BJ (cell line): ENCODE results near the gene GALK1. TPM values are rescaled to one million over a fixed set of nuclear protein-coding genes. Genes with fewer than 3 reads are reported as not detected.

Source experiments
- CTCF ChIA-PET: fragments of 350-600 bp; formaldehyde crosslinking; extraction: SDS; loops from one replicate; lab custom pipeline; 2021; ENCODE audit warnings: antibody characterized with exemption, inconsistent platforms; lab: Yijun Ruan, JAX
- POLR2A ChIA-PET: fragments of 300-600 bp; sonication (Branson Sonifier 250); formaldehyde crosslinking; extraction: SDS; loops from one replicate; lab custom pipeline; 2021; ENCODE audit warnings: antibody characterized with exemption; lab: Charles Lee
- DNase-seq: peaks from one replicate; pipeline ENCODE4 v3.0.0-alpha.2; 2011; ENCODE audit warnings: low read depth
- H3K27me3 ChIP-seq: 2 replicates; pipeline ENCODE4 v1.6.0; 2011; ENCODE audit warnings: low read length; ENCODE audit not compliant: control insufficient read depth, insufficient read depth
- H3K36me3 ChIP-seq: 2 replicates; pipeline ENCODE4 v1.5.1; 2011; ENCODE audit warnings: low read length; ENCODE audit not compliant: control insufficient read depth, insufficient read depth
- H3K4me3 ChIP-seq: 2 replicates; pipeline ENCODE4 v1.5.1; 2011; ENCODE audit warnings: low read depth, mild to moderate bottlenecking, control low read depth, low read length
- polyA plus RNA-seq: library from polyadenylated mRNA; depleted of rRNA; stranded (reverse); fragments of >200 nt; gene quantifications from 2 replicates; pipeline ENCODE4 v1.2.3, GENCODE V29; 2011
- TF ChIP-seq, protein P1 (sequence below): IDR thresholded peaks from 2 replicates; pipeline ENCODE4 v1.5.1; 2011; ENCODE audit warnings: low read depth, mild to moderate bottlenecking, control low read depth, inconsistent platforms, low read length, moderate library complexity; ENCODE audit not compliant: insufficient read depth

GALK1 gene
- polyA plus RNA-seq, 1 experiment: 35.8 TPM

GRCh38 chr17:75738218-75738802 is 26.7 kb downstream of the GALK1 start:
- POLR2A ChIA-PET: no interaction called here
- no peak for DNase-seq
- Histone ChIP-seq H3K36me3 (no peaks in the 10 kb centered on the region), H3K27me3 (no peaks in the 10 kb centered on the region), H3K4me3 (no peak overlapping the region)
- CTCF ChIA-PET: interaction anchor here (1.0 to 3.1 kb wide), 7 partner anchors 9 to 105 kb away, joined by 3 to 17 read pairs (median 10); partner anchors contain the start of gene SMIM5
- TF ChIP-seq, protein P1, sequence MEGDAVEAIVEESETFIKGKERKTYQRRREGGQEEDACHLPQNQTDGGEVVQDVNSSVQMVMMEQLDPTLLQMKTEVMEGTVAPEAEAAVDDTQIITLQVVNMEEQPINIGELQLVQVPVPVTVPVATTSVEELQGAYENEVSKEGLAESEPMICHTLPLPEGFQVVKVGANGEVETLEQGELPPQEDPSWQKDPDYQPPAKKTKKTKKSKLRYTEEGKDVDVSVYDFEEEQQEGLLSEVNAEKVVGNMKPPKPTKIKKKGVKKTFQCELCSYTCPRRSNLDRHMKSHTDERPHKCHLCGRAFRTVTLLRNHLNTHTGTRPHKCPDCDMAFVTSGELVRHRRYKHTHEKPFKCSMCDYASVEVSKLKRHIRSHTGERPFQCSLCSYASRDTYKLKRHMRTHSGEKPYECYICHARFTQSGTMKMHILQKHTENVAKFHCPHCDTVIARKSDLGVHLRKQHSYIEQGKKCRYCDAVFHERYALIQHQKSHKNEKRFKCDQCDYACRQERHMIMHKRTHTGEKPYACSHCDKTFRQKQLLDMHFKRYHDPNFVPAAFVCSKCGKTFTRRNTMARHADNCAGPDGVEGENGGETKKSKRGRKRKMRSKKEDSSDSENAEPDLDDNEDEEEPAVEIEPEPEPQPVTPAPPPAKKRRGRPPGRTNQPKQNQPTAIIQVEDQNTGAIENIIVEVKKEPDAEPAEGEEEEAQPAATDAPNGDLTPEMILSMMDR: no peak

DNA sequence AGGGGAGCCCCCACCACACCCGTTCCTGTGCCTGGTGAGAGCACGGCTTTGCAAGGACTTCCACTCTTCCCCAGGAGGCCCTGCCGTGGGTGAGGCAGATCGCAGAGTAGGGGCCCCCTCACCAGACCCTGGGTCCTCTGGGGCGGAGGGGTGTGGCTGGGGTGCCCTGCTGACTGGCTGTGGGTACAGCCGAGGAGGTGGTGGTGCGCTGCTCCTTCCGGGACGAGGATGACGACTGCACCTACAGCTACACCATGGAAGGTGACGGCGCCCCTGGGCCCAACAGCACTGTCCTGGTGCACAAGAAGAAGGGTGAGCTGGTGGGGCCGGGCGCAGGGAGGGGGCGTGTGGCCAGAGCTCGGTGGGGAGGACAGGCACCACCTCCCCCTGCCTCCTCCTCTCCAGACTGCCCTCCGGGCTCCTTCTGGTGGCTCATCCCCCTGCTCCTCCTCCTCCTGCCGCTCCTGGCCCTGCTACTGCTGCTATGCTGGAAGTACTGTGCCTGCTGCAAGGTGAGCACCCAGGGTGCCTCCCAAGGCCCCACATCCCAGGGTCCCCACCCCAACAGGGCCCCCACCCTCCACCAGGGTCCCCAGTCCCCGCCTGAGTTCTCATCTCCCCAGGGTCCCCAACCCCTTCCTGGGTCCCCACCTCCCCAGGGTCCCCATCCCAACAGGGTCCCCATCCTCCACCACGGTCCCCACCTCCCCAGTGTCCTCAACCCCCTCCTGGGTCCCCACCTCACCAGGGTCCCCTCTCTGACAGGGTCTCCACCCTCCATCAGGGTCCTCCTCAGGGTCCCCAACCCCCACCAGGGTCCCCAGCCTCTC is 27.6 kb downstream of the GALK1 start:
- no peak overlapping the region for H3K4me3 ChIP-seq
- TF ChIP-seq, protein P1: no peak
- CTCF ChIA-PET: interaction anchor here (0.6 to 3.1 kb wide), 6 partner anchors 10 to 104 kb away, joined by 3 to 17 read pairs (median 6); partner anchors contain the start of gene SMIM5
- no peaks in the 10 kb centered on the region for H3K36me3 ChIP-seq
- POLR2A ChIA-PET: no interaction called here
- DNase-seq: no peak
- no peaks in the 10 kb centered on the region for H3K27me3 ChIP-seq

DNA sequence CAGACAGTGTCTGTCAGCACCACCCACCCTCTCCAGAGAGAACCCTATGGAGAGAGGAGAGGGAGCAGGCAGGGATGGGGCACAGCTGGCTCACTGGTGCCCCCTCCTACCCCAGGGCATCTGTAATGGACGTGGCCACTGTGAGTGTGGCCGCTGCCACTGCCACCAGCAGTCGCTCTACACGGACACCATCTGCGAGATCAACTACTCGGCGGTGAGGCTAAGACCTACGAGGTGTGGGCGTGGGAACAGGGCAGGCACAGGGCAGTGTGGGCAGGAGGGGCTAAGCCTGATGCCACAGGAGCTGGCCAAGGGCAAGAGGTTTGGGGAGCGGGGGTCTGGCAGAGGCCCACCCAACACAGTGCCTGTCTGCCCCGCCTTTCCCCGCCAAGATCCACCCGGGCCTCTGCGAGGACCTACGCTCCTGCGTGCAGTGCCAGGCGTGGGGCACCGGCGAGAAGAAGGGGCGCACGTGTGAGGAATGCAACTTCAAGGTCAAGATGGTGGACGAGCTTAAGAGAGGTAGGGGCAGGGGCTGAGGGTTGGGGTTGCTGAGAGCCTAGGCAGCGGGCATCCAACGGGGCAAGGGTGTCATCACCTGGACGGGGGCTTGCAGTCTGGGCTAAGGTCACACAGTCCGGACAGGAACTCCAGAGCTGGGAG is 28.7 kb downstream of the GALK1 start:
- Histone ChIP-seq H3K27me3 (no peaks in the 10 kb centered on the region), H3K36me3 (no peaks in the 10 kb centered on the region), H3K4me3 (no peak overlapping the region)
- ChIA-PET POLR2A (no interaction called here), CTCF (interaction anchor here (0.6 to 3.1 kb wide), 3 partner anchors 11 to 56 kb away, joined by 3 to 17 read pairs (median 3); no protein-coding TSS in a partner anchor)
- TF ChIP-seq, protein P1: no peak
- DNase-seq: no peak

DNA sequence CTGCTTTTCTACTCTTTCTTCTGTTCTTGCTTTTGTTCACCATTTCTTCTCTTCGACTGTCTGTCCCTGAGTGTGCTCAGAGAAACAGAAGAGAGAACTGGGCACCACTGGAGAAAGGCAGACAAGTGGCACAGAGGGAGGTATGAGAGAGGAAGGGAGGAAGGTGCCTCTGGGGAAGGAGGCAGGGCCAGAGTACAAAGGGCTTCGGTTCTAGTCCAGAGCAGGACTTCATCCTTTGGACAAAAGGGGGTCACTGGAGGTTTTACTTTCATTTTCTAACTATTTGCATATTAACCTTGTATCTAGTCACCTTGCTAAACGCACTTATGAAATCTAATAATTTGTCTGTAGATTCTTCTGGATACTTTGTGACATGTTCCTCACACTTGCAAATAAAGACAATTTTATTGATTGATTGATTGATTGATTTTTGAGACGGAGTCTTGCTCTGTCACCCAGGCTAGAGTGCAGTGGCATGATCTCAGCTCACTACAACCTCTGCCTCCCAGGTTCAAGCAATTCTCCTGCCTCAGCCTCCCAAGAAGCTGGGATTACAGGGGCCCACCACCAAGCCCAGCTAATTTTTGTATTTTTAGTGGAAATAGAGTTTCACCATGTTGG is 30.2 kb downstream of the GALK1 start:
- Histone ChIP-seq H3K36me3 (no peaks in the 10 kb centered on the region), H3K27me3 (no peaks in the 10 kb centered on the region), H3K4me3 (no peak overlapping the region)
- ChIA-PET POLR2A (no interaction called here), CTCF (interaction anchor here (0.9 to 2.0 kb wide), 2 partner anchors 13 to 15 kb away, joined by 4 to 7 read pairs; no protein-coding TSS in a partner anchor)
- TF ChIP-seq, protein P1: no peak
- DNase-seq: no peak

- Histone ChIP-seq H3K27me3 (no peaks in the 10 kb centered on the region), H3K4me3 (no peak overlapping the region), H3K36me3 (no peaks in the 10 kb centered on the region)
- TF ChIP-seq, protein P1: no peak
- POLR2A ChIA-PET: no interaction called here
- CTCF ChIA-PET: interaction anchor here (2.0 kb wide), 1 partner anchor 15 kb away, joined by 7 read pairs; no protein-coding TSS in a partner anchor
- no peak for DNase-seq
Measured at GRCh38 chr17:75733471-75733870, 31.5 kb downstream of the GALK1 start.
